Adipocyte (in vitro differentiated cells): ENCODE measurements around the gene NEU4.
"Not testable (repeated sequence)": the region's sequence is repeated elsewhere in the genome, so short reads cannot be mapped to it uniquely, and the experiment has no call there.

ENCODE experiments used
- DNase-seq: peaks from one replicate; pipeline ENCODE4 v3.0.0-alpha.2; 2015; ENCODE audit warnings: low read depth
- H3K27me3 ChIP-seq: replicated peaks from 2 replicates; pipeline ENCODE4 v1.7.0; 2013; ENCODE audit warnings: mild to moderate bottlenecking, low read length, moderate library complexity; ENCODE audit not compliant: control insufficient read depth, insufficient read depth
- H3K36me3 ChIP-seq: 2 replicates; pipeline ENCODE4 v1.7.0; 2013; ENCODE audit warnings: low read length, mild to moderate bottlenecking, moderate library complexity; ENCODE audit not compliant: control insufficient read depth, insufficient read depth, severe bottlenecking
- H3K4me1 ChIP-seq: 2 replicates; pipeline ENCODE4 v1.7.0; 2013; ENCODE audit warnings: mild to moderate bottlenecking, low read length, moderate library complexity; ENCODE audit not compliant: control insufficient read depth, insufficient read depth
- H3K4me3 ChIP-seq: 2 replicates; pipeline ENCODE4 v1.7.0; 2013; ENCODE audit warnings: mild to moderate bottlenecking, low read length, moderate library complexity
- H3K9ac ChIP-seq: 2 replicates; pipeline ENCODE4 v1.7.0; 2013; ENCODE audit warnings: mild to moderate bottlenecking, low read length, moderate library complexity
- H3K9me3 ChIP-seq: 2 replicates; pipeline ENCODE4 v1.7.0; 2013; ENCODE audit warnings: mild to moderate bottlenecking, low read length, moderate library complexity; ENCODE audit not compliant: control insufficient read depth

NEU4 gene

DNA sequence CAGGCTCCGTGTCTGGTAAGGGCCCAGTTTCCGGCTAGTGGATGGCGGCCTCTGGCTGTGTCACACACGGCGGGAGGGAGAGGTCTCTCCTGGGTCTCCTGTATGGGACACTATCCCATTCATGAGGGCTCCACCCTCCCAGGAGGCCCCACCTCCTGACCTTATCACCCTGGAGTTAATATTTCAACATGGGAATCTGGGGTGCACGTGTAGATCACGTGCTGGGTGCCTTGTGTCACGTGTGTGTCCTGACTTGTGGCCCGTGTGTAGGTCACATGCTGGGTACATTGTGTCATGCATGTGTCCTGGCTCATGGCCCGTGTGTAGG is 9.9 kb downstream of the NEU4 start:
- H3K4me3 ChIP-seq: no peak overlapping the region
- DNase-seq: no peak

DNA sequence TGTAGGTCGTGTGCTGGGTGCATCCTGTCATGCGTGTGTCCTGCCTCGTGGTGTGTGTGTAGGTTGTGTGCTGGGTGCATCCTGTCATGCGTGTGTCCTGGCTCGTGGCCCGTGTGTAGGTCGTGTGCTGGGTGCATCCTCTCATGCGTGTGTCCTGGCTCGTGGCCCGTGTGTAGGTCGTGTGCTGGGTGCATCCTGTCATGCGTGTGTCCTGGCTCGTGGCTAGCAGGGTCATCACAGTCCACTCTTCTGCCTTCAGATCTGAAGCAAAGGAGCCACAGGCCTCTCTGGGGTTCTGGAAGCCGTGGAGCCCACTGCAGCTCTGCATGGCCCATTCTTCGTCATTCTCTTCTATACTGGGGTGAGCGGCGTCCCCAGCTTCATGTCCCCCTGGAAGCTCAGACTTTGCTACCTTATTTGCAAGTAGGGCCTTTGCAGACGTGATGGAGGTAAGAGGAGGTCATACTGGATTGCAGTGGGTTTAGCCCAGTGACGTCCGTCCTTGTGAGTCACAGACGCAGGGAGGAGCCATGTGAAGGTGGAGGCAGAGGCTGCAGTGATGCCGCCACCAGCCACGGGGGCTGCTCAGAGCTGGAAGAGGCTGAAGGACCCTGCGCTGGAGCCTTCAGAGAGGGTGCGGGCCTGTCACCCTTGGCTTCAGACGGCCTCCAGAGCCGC is 11.1 kb downstream of the NEU4 start:
- not testable (repeated sequence) for H3K4me1 ChIP-seq, H3K9ac ChIP-seq, DNase-seq, H3K4me3 ChIP-seq, H3K9me3 ChIP-seq, H3K36me3 ChIP-seq
- H3K27me3 ChIP-seq: peaks cover 38% of the 10 kb centered on the region

More for the DNA sequence above, 9.9 kb downstream of the NEU4 start:
- Histone ChIP-seq H3K4me1 (no peaks in the 10 kb centered on the region), H3K9me3 (no peaks in the 10 kb centered on the region), H3K27me3 (peaks cover 39% of the 10 kb centered on the region), H3K36me3 (no peaks in the 10 kb centered on the region), H3K9ac (no peak overlapping the region)

GRCh38 chr2:241820625-241821384 is 11.8 kb downstream of the NEU4 start:
- no peak overlapping the region for H3K9ac ChIP-seq
- no peaks in the 10 kb centered on the region for H3K4me1 ChIP-seq
- no peaks in the 10 kb centered on the region for H3K36me3 ChIP-seq
- DNase-seq: no peak
- peaks cover 38% of the 10 kb centered on the region for H3K27me3 ChIP-seq
- peaks cover 5% of the 10 kb centered on the region for H3K9me3 ChIP-seq
- no peak overlapping the region for H3K4me3 ChIP-seq

DNA sequence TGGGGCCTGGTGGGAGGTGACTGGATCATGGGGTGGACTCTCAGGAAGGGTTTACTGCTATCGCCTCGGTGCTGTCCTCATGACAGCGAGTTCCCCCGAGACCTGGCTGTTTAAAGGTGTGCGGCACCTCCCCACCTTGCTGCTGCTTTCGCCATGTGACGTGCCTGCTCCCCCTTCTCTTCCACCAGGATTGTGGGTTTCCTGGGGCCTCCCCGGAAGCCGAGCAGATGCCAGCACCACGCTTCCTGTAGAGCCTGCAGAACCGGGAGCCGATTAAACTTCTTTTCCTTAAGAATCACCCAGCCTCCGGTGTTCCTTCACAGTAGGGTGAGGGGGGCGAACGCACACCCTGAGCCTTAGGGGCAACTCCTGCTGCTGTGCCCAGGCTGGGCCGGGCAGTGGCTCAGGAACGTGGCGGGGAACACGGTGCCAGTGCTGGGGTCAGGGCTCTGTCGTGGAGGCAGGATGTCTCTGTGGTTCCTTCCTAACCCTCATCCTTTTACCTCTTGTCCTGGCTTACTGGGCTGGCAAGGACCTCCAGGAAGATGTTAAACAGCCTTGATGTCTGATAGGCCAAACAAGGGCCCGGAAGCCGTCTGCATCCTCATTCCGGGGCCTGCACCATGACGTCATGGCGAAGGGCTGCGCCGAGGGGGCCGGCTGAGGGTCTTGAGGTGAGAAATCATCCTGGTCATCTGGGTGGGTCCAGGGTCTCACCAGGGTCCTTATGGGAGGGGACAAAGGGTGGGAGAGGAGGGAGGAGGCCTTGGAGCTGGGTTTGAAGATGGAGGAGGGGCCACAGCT is 12.7 kb downstream of the NEU4 start:
- Histone ChIP-seq H3K4me3 (no peak overlapping the region), H3K27me3 (peaks cover 38% of the 10 kb centered on the region), H3K9me3 (peaks cover 7% of the 10 kb centered on the region), H3K36me3 (no peaks in the 10 kb centered on the region), H3K9ac (no peak overlapping the region), H3K4me1 (no peaks in the 10 kb centered on the region)
- no peak for DNase-seq

- H3K9me3 ChIP-seq: peaks cover 13% of the 10 kb centered on the region
Measured at GRCh38 chr2:241822264-241822623, 13.3 kb downstream of the NEU4 start.

DNA sequence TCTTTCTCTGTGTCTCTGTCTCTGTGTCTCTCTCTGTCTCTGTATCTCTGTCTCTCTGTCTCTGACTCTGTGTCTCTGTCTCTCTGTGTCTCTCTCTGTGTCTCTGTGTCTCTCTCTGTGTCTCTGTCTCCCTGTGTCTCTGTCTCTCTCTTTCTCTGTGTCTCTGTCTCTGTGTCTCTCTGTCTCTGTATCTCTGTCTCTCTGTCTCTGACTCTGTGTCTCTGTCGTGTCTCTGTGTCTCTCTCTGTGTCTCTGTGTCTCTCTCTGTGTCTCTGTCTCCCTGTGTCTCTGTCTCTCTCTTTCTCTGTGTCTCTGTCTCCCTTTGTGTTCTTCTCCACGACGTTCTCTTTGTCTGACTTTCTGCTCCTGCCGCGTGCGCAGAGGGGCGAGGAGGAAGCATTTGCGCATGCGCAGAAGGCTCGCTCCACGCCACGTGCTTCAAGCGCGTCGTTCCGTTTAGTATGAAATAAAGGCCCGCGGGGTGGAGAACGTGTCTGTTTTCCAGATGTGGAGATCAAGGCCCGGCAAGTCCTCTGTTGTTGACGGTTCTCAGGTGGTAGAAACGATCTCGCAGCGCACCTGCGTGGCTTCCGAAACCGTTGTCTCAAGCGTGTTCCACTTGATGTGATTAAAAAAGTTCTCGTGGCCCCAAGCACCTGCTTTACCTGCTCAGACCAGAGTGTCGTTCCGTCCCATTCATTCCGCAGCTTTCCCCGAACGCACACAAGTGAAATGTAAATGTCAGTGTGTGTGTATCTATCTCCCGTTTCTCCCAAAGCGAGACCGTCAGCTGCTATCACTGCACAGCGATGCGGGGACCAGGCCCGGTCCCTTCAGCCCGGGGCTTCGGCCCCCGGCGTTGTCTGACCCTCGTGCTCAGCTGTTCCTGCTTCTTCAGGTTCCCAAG is 14.8 kb downstream of the NEU4 start:
- not testable (repeated sequence) for H3K4me3 ChIP-seq, H3K4me1 ChIP-seq, H3K9ac ChIP-seq, DNase-seq, H3K36me3 ChIP-seq
- H3K9me3 ChIP-seq: peaks cover 20% of the 10 kb centered on the region
- H3K27me3 ChIP-seq: peaks cover 36% of the 10 kb centered on the region

More at GRCh38 chr2:241822264-241822623, 13.3 kb downstream of the NEU4 start:
- Histone ChIP-seq H3K27me3 (peaks cover 38% of the 10 kb centered on the region), H3K4me3 (no peak overlapping the region), H3K9ac (no peak overlapping the region), H3K36me3 (no peaks in the 10 kb centered on the region), H3K4me1 (no peaks in the 10 kb centered on the region)
- no peak for DNase-seq

DNA sequence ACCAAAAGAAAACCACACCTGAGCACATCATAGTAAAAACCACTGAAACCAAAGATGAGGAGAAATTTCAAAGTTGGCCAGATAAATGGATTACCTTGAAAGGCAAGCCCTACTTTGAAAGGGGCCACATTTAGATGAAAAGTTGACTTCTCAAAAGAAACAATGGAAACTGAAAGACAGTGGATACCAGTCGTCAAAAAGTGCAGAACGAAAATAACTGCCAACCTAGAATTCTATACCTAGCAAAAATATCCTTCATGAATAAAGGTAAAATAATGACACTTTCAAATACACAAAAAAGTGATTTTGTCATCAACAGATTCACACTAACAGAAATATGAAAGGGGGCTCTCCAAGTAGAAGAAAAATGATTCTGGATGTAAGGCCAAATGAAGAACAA is 18.4 kb downstream of the NEU4 start:
- H3K4me3 ChIP-seq: no peak overlapping the region
- peaks cover 31% of the 10 kb centered on the region for H3K9me3 ChIP-seq
- no peaks in the 10 kb centered on the region for H3K36me3 ChIP-seq
- H3K9ac ChIP-seq: no peak overlapping the region
- no peak for DNase-seq
- peaks cover 33% of the 10 kb centered on the region for H3K27me3 ChIP-seq
- no peaks in the 10 kb centered on the region for H3K4me1 ChIP-seq

- Histone ChIP-seq H3K27me3 (peaks cover 46% of the 10 kb centered on the region), H3K9ac (no peak overlapping the region), H3K9me3 (peaks cover 11% of the 10 kb centered on the region), H3K4me3 (no peak overlapping the region), H3K4me1 (no peaks in the 10 kb centered on the region), H3K36me3 (no peaks in the 10 kb centered on the region)
- DNase-seq: no peak
Measured at GRCh38 chr2:241833101-241833663, 24.2 kb downstream of the NEU4 start.

- peaks cover 52% of the 10 kb centered on the region for H3K27me3 ChIP-seq
- not testable (repeated sequence) for H3K4me1 ChIP-seq, H3K4me3 ChIP-seq, H3K36me3 ChIP-seq, DNase-seq, H3K9ac ChIP-seq
- H3K9me3 ChIP-seq: peaks cover 11% of the 10 kb centered on the region
Measured at GRCh38 chr2:241833756-241834526, 24.9 kb downstream of the NEU4 start.

DNA sequence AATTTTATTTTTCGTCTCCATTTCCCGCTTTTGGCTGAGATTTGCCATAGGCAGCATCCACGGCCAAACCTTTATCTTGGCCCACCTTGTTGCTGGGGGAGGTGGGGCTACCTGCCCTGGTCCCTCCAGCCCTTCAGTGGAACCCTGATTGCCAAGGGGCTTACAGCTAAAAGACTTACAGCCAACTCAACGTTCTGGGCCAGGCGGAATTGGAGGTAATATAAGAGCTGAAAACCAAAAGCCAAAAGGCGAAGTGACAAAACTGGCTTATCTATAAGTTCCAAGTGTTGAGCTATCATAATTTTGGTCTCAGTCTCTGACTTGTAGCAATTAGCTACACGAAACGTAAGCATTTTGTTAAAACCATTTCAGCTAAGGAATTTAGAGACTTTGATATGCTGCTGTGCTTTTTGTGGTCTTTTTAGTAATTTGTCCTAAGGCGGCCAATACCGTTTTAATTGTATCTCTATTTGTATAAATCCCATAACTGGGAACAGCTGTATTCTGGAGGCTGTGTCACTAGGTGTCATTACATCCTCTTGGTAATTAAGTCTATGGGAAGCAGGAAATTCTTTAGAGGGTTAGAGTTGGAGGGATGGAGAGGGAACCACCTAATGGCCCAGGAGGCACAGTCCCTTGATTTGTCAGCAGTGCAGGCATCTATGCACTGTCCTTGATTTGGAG is 25.7 kb downstream of the NEU4 start:
- no peaks in the 10 kb centered on the region for H3K36me3 ChIP-seq
- no peaks in the 10 kb centered on the region for H3K4me1 ChIP-seq
- peaks cover 52% of the 10 kb centered on the region for H3K27me3 ChIP-seq
- no peak overlapping the region for H3K9ac ChIP-seq
- H3K4me3 ChIP-seq: no peak overlapping the region
- DNase-seq: no peak
- H3K9me3 ChIP-seq: peaks cover 11% of the 10 kb centered on the region
